ENCODE results near the gene FNDC3B.

Gene FNDC3B

DNA sequence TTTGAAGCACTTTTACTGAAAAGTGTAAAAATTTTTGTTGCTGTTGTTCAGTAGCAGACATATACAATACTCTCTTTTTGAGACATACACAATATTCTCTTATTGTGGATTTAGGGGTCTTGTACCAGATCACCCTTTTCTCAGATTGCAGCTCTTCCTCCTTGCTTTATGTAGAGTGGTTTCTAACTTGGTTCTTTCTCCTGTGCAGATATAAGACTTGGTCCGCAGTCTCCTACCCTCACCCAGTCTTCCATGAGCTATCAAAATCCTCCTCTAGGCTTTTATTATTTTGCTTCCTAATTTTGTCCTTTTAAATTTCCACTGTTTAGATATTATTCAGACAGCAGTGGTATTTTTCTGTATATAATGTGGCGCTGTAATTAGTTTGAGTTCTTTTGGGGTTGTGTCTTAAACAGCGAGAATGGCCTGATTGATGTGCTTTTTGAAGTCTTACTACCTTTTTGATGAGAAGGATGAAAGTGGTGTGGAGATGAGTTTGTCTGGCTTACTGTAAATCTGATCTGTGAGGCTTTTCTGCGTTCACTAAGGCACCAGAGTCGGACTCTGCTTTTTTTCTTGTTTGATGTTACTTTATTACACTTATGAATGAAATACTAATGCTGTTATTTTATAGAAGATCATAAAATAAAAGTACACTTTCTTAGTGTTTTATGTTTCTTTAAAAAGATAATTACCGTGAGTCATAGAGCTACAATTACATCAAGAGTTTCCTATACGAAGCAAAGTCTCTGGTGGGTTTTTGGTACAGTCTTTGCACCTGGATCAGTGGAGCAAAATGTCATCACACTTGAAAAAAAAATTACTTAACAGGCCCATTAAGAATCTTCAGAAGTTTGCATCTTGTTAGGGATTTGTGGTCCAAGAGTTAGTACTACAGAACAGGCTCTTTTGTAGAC is 27.8 kb downstream of the FNDC3B start:
- Histone ChIP-seq H2AFZ (ENCODE audit: low read length) (no peak overlapping the region), H3K4me2 (ENCODE audit: low read depth, low read length, poor library complexity, severe bottlenecking) (no peak overlapping the region), H3K4me1 (ENCODE audit: insufficient read depth, low read length, poor library complexity, severe bottlenecking) (no peaks in the 10 kb centered on the region), H3K79me2 (ENCODE audit: insufficient read depth, low read length) (peaks cover 42% of the 10 kb centered on the region; the same call in 1 of the 2 replicates), H3K4me3 (ENCODE audit: low read length, poor library complexity, severe bottlenecking) (no peak overlapping the region), H3F3A (ENCODE audit: low read depth) (no peaks in the 10 kb centered on the region), H3K36me3 (ENCODE audit: insufficient read depth, low read length) (no peaks in the 10 kb centered on the region), H3K9me3 (ENCODE audit: insufficient read depth, low read depth, low read length) (no peaks in the 10 kb centered on the region; the same call in 1 of the 2 replicates), H3K9ac (ENCODE audit: low read depth, low read length, poor library complexity, severe bottlenecking) (no peak overlapping the region), H3K27me3 (ENCODE audit: insufficient read depth, low read length, poor library complexity, severe bottlenecking) (no peaks in the 10 kb centered on the region), H4K20me1 (ENCODE audit: insufficient read depth, low read length, poor library complexity, severe bottlenecking) (no peaks in the 10 kb centered on the region), H3K9me2 (replicated peaks; ENCODE audit: low read depth, low read length) (no peaks in the 10 kb centered on the region)
- TF ChIP-seq CTCF (conservative IDR thresholded peaks at IDR 0.05; ENCODE audit: low read length): no peak
- TF ChIP-seq EZH2phosphoT487 (IDR thresholded peaks at IDR 0.05; ENCODE audit: borderline replicate concordance): no peak

DNA sequence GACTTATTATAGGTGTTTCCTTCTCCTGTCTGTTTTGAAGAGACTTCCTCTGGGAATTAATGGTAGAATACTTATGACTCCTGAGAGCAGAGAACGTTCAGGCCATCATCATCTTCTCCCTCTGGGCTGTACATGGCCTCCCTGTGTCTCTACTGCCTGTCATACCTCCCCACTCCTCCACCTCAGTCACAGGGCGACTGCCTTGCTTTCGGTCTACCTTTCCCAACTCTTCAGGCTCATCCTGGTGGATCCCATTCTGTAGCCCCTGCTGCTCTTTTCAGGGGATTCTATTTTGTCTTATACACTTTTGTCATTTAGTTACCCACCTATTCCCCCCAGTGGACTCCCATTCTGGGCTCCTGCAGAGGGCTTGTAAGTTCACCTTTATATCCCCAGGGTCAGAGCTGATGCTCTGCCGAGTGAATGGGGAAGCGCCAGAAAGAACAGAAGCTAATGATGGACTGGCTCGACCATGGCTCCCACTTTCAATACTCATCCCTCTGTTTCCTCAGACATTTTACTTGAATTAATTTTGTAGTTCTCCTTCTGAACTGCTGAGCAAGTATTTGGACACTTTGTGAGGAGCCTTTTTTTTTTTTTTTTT is 28.6 kb downstream of the FNDC3B start:
- Histone ChIP-seq H3K36me3 (ENCODE audit: insufficient read depth, low read length) (peaks cover 6% of the 10 kb centered on the region; the same call in 1 of the 2 replicates), H3K9me2 (replicated peaks; ENCODE audit: low read depth, low read length) (no peaks in the 10 kb centered on the region), H3K4me1 (ENCODE audit: insufficient read depth, low read length, poor library complexity, severe bottlenecking) (no peaks in the 10 kb centered on the region), H4K20me1 (ENCODE audit: insufficient read depth, low read length, poor library complexity, severe bottlenecking) (no peaks in the 10 kb centered on the region), H3K9me3 (ENCODE audit: insufficient read depth, low read depth, low read length) (no peaks in the 10 kb centered on the region; the same call in 1 of the 2 replicates), H3F3A (ENCODE audit: low read depth) (no peaks in the 10 kb centered on the region), H3K9ac (ENCODE audit: low read depth, low read length, poor library complexity, severe bottlenecking) (no peak overlapping the region), H3K4me3 (ENCODE audit: low read length, poor library complexity, severe bottlenecking) (no peak overlapping the region), H3K27me3 (ENCODE audit: insufficient read depth, low read length, poor library complexity, severe bottlenecking) (no peaks in the 10 kb centered on the region), H3K79me2 (ENCODE audit: insufficient read depth, low read length) (peaks cover 42% of the 10 kb centered on the region; the same call in 1 of the 2 replicates), H3K4me2 (ENCODE audit: low read depth, low read length, poor library complexity, severe bottlenecking) (no peak overlapping the region), H2AFZ (ENCODE audit: low read length) (no peak overlapping the region)
- TF ChIP-seq CTCF (conservative IDR thresholded peaks at IDR 0.05; ENCODE audit: low read length) (no peak), EZH2phosphoT487 (IDR thresholded peaks at IDR 0.05; ENCODE audit: borderline replicate concordance) (no peak)

- H4K20me1 ChIP-seq (ENCODE audit: insufficient read depth, low read length, poor library complexity, severe bottlenecking): no peaks in the 10 kb centered on the region
- H3K27me3 ChIP-seq (ENCODE audit: insufficient read depth, low read length, poor library complexity, severe bottlenecking): no peaks in the 10 kb centered on the region
- no peak overlapping the region for H3K4me2 ChIP-seq (ENCODE audit: low read depth, low read length, poor library complexity, severe bottlenecking)
- no peaks in the 10 kb centered on the region for H3K4me1 ChIP-seq (ENCODE audit: insufficient read depth, low read length, poor library complexity, severe bottlenecking)
- no peaks in the 10 kb centered on the region; the same call in 1 of the 2 replicates for H3K9me3 ChIP-seq (ENCODE audit: insufficient read depth, low read depth, low read length)
- no peak overlapping the region for H3K4me3 ChIP-seq (ENCODE audit: low read length, poor library complexity, severe bottlenecking)
- TF ChIP-seq EZH2phosphoT487 (IDR thresholded peaks at IDR 0.05; ENCODE audit: borderline replicate concordance) (no peak), CTCF (conservative IDR thresholded peaks at IDR 0.05; ENCODE audit: low read length) (no peak)
- no peaks in the 10 kb centered on the region for H3K9me2 ChIP-seq (replicated peaks; ENCODE audit: low read depth, low read length)
- H3K36me3 ChIP-seq (ENCODE audit: insufficient read depth, low read length): peaks cover 6% of the 10 kb centered on the region; the same call in 1 of the 2 replicates
- H3K9ac ChIP-seq (ENCODE audit: low read depth, low read length, poor library complexity, severe bottlenecking): no peak overlapping the region
- H3F3A ChIP-seq (ENCODE audit: low read depth): no peaks in the 10 kb centered on the region
- no peak overlapping the region for H2AFZ ChIP-seq (ENCODE audit: low read length)
- peaks cover 38% of the 10 kb centered on the region; the same call in 1 of the 2 replicates for H3K79me2 ChIP-seq (ENCODE audit: insufficient read depth, low read length)
These were observed 29.6 kb downstream of the FNDC3B start for GRCh38 chr3:172068977-172069376.

Data from Loucy (cell line).